Endothelial cell of umbilical vein (primary cell): ENCODE results near the gene TAF12.
"Not testable (repeated sequence)": the region's sequence is repeated elsewhere in the genome, so short reads cannot be mapped to it uniquely, and the experiment has no call there.

Source experiments
- EZH2 ChIP-seq: IDR thresholded peaks from 2 replicates; pipeline ENCODE4 v1.6.1; 2012; ENCODE audit warnings: borderline replicate concordance, low read depth, mild to moderate bottlenecking, moderate library complexity, low read length, inconsistent platforms; ENCODE audit not compliant: severe bottlenecking
- JUN ChIP-seq: IDR thresholded peaks from 2 replicates; pipeline ENCODE4 v1.6.1; 2011; ENCODE audit warnings: borderline replicate concordance, low read depth; ENCODE audit not compliant: insufficient read length, insufficient read depth
- MYC ChIP-seq: IDR thresholded peaks from one replicate; pipeline ENCODE4 v1.6.1; 2011; ENCODE audit warnings: mild to moderate bottlenecking, low read depth, low read length
- POLR2A ChIP-seq: IDR thresholded peaks from 2 replicates; pipeline ENCODE4 v1.6.1; 2012; ENCODE audit warnings: low read depth, mild to moderate bottlenecking, control low read depth, low read length
- POLR2AphosphoS5 ChIP-seq: IDR thresholded peaks from 2 replicates; pipeline ENCODE4 v1.6.1; 2012; ENCODE audit warnings: low read depth, mild to moderate bottlenecking, control low read depth, low read length, moderate library complexity; ENCODE audit not compliant: insufficient read depth
- TF ChIP-seq, protein P1 (sequence below), 2 donors: IDR thresholded peaks; 1 replicate in 1 of 2; 2 replicates in 1 of 2; pipeline ENCODE4 v1.5.1; 2011; ENCODE audit warnings: low read length in 2 of 2, mild to moderate bottlenecking in 2 of 2, moderate library complexity in 2 of 2, control low read depth in 1 of 2, inconsistent platforms in 1 of 2, low read depth in 1 of 2; ENCODE audit not compliant: insufficient read depth in 1 of 2; ENCODE audit errors: extremely low read depth in 1 of 2

GRCh38 chr1:28586585-28587391, 56.1 kb downstream of the TAF12 start:
- TF ChIP-seq MYC, POLR2AphosphoS5, EZH2, POLR2A, JUN: not testable (repeated sequence)
- TF ChIP-seq, protein P1, sequence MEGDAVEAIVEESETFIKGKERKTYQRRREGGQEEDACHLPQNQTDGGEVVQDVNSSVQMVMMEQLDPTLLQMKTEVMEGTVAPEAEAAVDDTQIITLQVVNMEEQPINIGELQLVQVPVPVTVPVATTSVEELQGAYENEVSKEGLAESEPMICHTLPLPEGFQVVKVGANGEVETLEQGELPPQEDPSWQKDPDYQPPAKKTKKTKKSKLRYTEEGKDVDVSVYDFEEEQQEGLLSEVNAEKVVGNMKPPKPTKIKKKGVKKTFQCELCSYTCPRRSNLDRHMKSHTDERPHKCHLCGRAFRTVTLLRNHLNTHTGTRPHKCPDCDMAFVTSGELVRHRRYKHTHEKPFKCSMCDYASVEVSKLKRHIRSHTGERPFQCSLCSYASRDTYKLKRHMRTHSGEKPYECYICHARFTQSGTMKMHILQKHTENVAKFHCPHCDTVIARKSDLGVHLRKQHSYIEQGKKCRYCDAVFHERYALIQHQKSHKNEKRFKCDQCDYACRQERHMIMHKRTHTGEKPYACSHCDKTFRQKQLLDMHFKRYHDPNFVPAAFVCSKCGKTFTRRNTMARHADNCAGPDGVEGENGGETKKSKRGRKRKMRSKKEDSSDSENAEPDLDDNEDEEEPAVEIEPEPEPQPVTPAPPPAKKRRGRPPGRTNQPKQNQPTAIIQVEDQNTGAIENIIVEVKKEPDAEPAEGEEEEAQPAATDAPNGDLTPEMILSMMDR (IDR thresholded peaks at IDR 0.05; ENCODE audit: extremely low read depth in 1 of 2, insufficient read depth in 1 of 2, low read depth in 1 of 2, low read length in 2 of 2) = not testable (repeated sequence)
